DMS53 (cell line): Measurements from ENCODE around the gene FAM124B.

Experiments used
- DNase-seq: peaks from one replicate; lab custom pipeline; 2025; lab: John Stamatoyannopoulos, UW

Gene FAM124B

GRCh38 chr2:224401641-224402342, at the start of gene FAM124B:
Gene FAM124B (minus strand): TSS chr2:224402107. CDS start chr2:224401768, 339 bp downstream.
- no peak for DNase-seq

GRCh38 chr2:224449212-224450147, 47.6 kb upstream of the FAM124B start:
- DNase-seq: peak; percentile 30

GRCh38 chr2:224448236-224448635, 46.3 kb upstream of the FAM124B start:
- DNase-seq: no peak

- no peak for DNase-seq
Measured at GRCh38 chr2:224444783-224445182, 42.9 kb upstream of the FAM124B start.

GRCh38 chr2:224444021-224444420, 42.1 kb upstream of the FAM124B start:
- DNase-seq: no peak

- DNase-seq: peak; percentile 77
Measured at GRCh38 chr2:224442071-224442967, 40.4 kb upstream of the FAM124B start.

- DNase-seq: peak; percentile 18
Measured at GRCh38 chr2:224440988-224441387, 39.1 kb upstream of the FAM124B start.

GRCh38 chr2:224438726-224439125, 36.8 kb upstream of the FAM124B start:
- no peak for DNase-seq

- DNase-seq: peak; percentile 37
Measured at GRCh38 chr2:224436634-224437033, 34.7 kb upstream of the FAM124B start.

- DNase-seq: no peak
Measured at GRCh38 chr2:224434618-224435017, 32.7 kb upstream of the FAM124B start.

GRCh38 chr2:224433442-224433841, 31.5 kb upstream of the FAM124B start:
- no peak for DNase-seq

GRCh38 chr2:224432003-224432579, 30.2 kb upstream of the FAM124B start:
- DNase-seq: no peak

GRCh38 chr2:224429441-224429810, 27.5 kb upstream of the FAM124B start:
- no peak for DNase-seq

- no peak for DNase-seq
Measured at GRCh38 chr2:224428787-224429440, 27.0 kb upstream of the FAM124B start.

GRCh38 chr2:224427471-224427870, 25.6 kb upstream of the FAM124B start:
- DNase-seq: no peak

- DNase-seq: no peak
Measured at GRCh38 chr2:224426656-224427055, 24.7 kb upstream of the FAM124B start.

GRCh38 chr2:224421065-224421464, 19.2 kb upstream of the FAM124B start:
- DNase-seq: no peak

- no peak for DNase-seq
Measured at GRCh38 chr2:224417947-224418346, 16.0 kb upstream of the FAM124B start.

GRCh38 chr2:224417361-224417729, 15.4 kb upstream of the FAM124B start:
- DNase-seq: no peak

GRCh38 chr2:224416656-224417360, 14.9 kb upstream of the FAM124B start:
- no peak for DNase-seq

GRCh38 chr2:224413381-224413780, 11.5 kb upstream of the FAM124B start:
- DNase-seq: no peak
